HG03457 (cell line): ENCODE measurements around the gene PTPN23.
"Not testable (repeated sequence)": the region's sequence is repeated elsewhere in the genome, so short reads cannot be mapped to it uniquely, and the experiment has no call there.

ENCODE experiments used
- ATAC-seq: cut with Tn5 transposase; IDR thresholded peaks from one replicate; pipeline ENCODE4 v1.9.1; 2021; ENCODE audit warnings: moderate number of reproducible peaks; ENCODE audit not compliant: unreplicated experiment

Gene PTPN23

GRCh38 chr3:47380601-47381316 is at the start of gene PTPN23:
TSS of gene PTPN23 (plus strand) at chr3:47381021. CDS start at chr3:47381097, 76 bp downstream.
- ATAC-seq = peak; percentile 63

GRCh38 chr3:47333907-47334306 is 46.9 kb upstream of the PTPN23 start:
- ATAC-seq = no peak

- no peak for ATAC-seq
Observed at GRCh38 chr3:47337656-47338055, 43.2 kb upstream of the PTPN23 start.

GRCh38 chr3:47339951-47340350 is 40.9 kb upstream of the PTPN23 start:
- ATAC-seq = no peak

- no peak for ATAC-seq
Observed at GRCh38 chr3:47340866-47341265, 40.0 kb upstream of the PTPN23 start.

- ATAC-seq = no peak
Observed at GRCh38 chr3:47342151-47342550, 38.7 kb upstream of the PTPN23 start.

- no peak for ATAC-seq
Observed at GRCh38 chr3:47342812-47343211, 38.0 kb upstream of the PTPN23 start.

GRCh38 chr3:47343471-47343971 is 37.3 kb upstream of the PTPN23 start:
- no peak for ATAC-seq

- no peak for ATAC-seq
Observed at GRCh38 chr3:47344971-47345370, 35.9 kb upstream of the PTPN23 start.

GRCh38 chr3:47347217-47347801 is 33.5 kb upstream of the PTPN23 start:
- no peak for ATAC-seq

- no peak for ATAC-seq
Observed at GRCh38 chr3:47348411-47349154, 32.2 kb upstream of the PTPN23 start.

GRCh38 chr3:47355010-47355409 is 25.8 kb upstream of the PTPN23 start:
- ATAC-seq = no peak

- ATAC-seq = no peak
Observed at GRCh38 chr3:47356201-47356600, 24.6 kb upstream of the PTPN23 start.

- no peak for ATAC-seq
Observed at GRCh38 chr3:47359323-47359722, 21.5 kb upstream of the PTPN23 start.

- ATAC-seq = not testable (repeated sequence)
Observed at GRCh38 chr3:47360110-47360517, 20.7 kb upstream of the PTPN23 start.

GRCh38 chr3:47362701-47363100 is 18.1 kb upstream of the PTPN23 start:
- no peak for ATAC-seq

GRCh38 chr3:47365213-47366153 is 15.3 kb upstream of the PTPN23 start:
- no peak for ATAC-seq

GRCh38 chr3:47366833-47367232 is 14.0 kb upstream of the PTPN23 start:
- no peak for ATAC-seq

GRCh38 chr3:47367631-47368030 is 13.2 kb upstream of the PTPN23 start:
- no peak for ATAC-seq

- not testable (repeated sequence) for ATAC-seq
Observed at GRCh38 chr3:47370020-47370419, 10.8 kb upstream of the PTPN23 start.
